CD4-positive, alpha-beta T cell (primary cell): ENCODE results near the gene KPNA6. TPM values are rescaled to one million over a fixed set of nuclear protein-coding genes. Genes with fewer than 3 reads are reported as not detected.

Experiments used
- ATAC-seq: fragments of 200-7000 bp; cut with Tn5 transposase; one replicate; pipeline ENCODE4 v1.10.0; 2022; ENCODE audit warnings: mild to moderate bottlenecking; ENCODE audit not compliant: poor library complexity
- CTCF ChIA-PET: fragments of 350-600 bp; sonication (Branson Sonifier 250); formaldehyde crosslinking; loops from one replicate; lab custom pipeline; 2021; ENCODE audit warnings: antibody characterized with exemption, inconsistent platforms; lab: Charles Lee
- POLR2A ChIA-PET: fragments of 350-600 bp; sonication (Branson Sonifier 250); formaldehyde crosslinking; loops from one replicate; lab custom pipeline; 2021; ENCODE audit warnings: antibody characterized with exemption, inconsistent platforms; lab: Charles Lee
- DNase-seq, 14 experiments: peaks; one replicate each; pipeline ENCODE4 v3.0.0-alpha.2; 2013 to 2020; ENCODE audit warnings: mixed read lengths in 2 of 14
- H3K27ac ChIP-seq, 2 donors: one replicate each; pipeline versions ENCODE4 v1.5.1 to v1.7.0; 2013; ENCODE audit warnings: low read length in 2 of 2, low read depth in 1 of 2, mild to moderate bottlenecking in 1 of 2
- H3K27me3 ChIP-seq, 2 experiments: 1 replicate in 1 of 2; 2 replicates in 1 of 2; pipeline versions ENCODE4 v1.6.1 to v1.7.0; 2013; ENCODE audit warnings: low read length in 2 of 2, control low read depth in 1 of 2, mild to moderate bottlenecking in 1 of 2, moderate library complexity in 1 of 2; ENCODE audit not compliant: insufficient read depth in 2 of 2, control insufficient read depth in 1 of 2
- H3K36me3 ChIP-seq: one replicate; pipeline ENCODE4 v1.6.1; 2013; ENCODE audit warnings: low read length, control low read depth; ENCODE audit not compliant: insufficient read depth
- H3K4me1 ChIP-seq: one replicate; pipeline ENCODE4 v1.6.1; 2013; ENCODE audit warnings: low read length, control low read depth; ENCODE audit not compliant: insufficient read depth
- H3K4me3 ChIP-seq: one replicate; pipeline ENCODE4 v1.5.1; 2013; ENCODE audit warnings: mild to moderate bottlenecking, low read length, moderate library complexity
- H3K9me3 ChIP-seq, 2 experiments: 1 replicate in 1 of 2; 2 replicates in 1 of 2; pipeline versions ENCODE4 v1.6.1 to v1.7.0; 2013; ENCODE audit warnings: low read length in 2 of 2, mild to moderate bottlenecking in 2 of 2, control low read depth in 1 of 2, moderate library complexity in 1 of 2; ENCODE audit not compliant: control insufficient read depth in 1 of 2, insufficient read depth in 1 of 2
- H3K27ac Mint-ChIP-seq: one replicate; pipeline ENCODE4 v1.8.0; 2020; ENCODE audit warnings: mixed read lengths
- H3K27me3 Mint-ChIP-seq: one replicate; pipeline ENCODE4 v1.8.0; 2021; ENCODE audit warnings: mixed read lengths
- H3K36me3 Mint-ChIP-seq: one replicate; pipeline ENCODE4 v1.8.0; 2021; ENCODE audit warnings: low read depth, mixed read lengths
- H3K4me1 Mint-ChIP-seq: one replicate; pipeline ENCODE4 v1.8.0; 2021; ENCODE audit warnings: low read depth, mixed read lengths
- H3K4me3 Mint-ChIP-seq: one replicate; pipeline ENCODE4 v1.8.0; 2020; ENCODE audit warnings: mild to moderate bottlenecking, mixed read lengths
- H3K9me3 Mint-ChIP-seq: one replicate; pipeline ENCODE4 v1.8.0; 2020; ENCODE audit warnings: mixed read lengths
- CTCF ChIP-seq: fragments of 200-600 bp; IDR thresholded peaks from one replicate; pipeline ENCODE4 v1.8.0; 2022; ENCODE audit warnings: antibody characterized with exemption, mild to moderate bottlenecking
- intact Hi-C, 2 experiments: fragments of 100-400 bp; cut with DNase I in 1 of 2; cut with micrococcal nuclease in 1 of 2; formaldehyde crosslinking; loops; one replicate each; pipeline versions ENCODE4 v1.15.1 to v1.9.0; 2023 to 2025; cut with DNase I, micrococcal nuclease
- total RNA-seq, 174 experiments: library from RNA in 2 of 174; stranded (reverse) in 2 of 174; gene quantifications; one replicate each; pipeline ENCODE4 v1.2.3 and lab custom pipeline; 2021 to 2026

The KPNA6 gene
- total RNA-seq, 2 experiments from 2014 or later, result 47.1 to 47.8 TPM

- TF ChIP-seq CTCF, result no peak
- H3K4me3 ChIP-seq, result no peak overlapping the region
Measured at GRCh38 chr1:32106663-32107275, 1.1 kb upstream of the KPNA6 start.

GRCh38 chr1:32111040-32111623 lies 3.3 kb downstream of the KPNA6 start:
- Mint-ChIP-seq H3K9me3 (no peaks in the 10 kb centered on the region), H3K27ac (peak overlapping the region; percentile 68), H3K36me3 (peaks cover 32% of the 10 kb centered on the region), H3K27me3 (no peaks in the 10 kb centered on the region), H3K4me3 (peak overlapping the region; percentile 79), H3K4me1 (peaks cover 79% of the 10 kb centered on the region)
- Histone ChIP-seq H3K27me3 (no peaks in the 10 kb centered on the region), H3K4me3 (no peak overlapping the region), H3K27ac (no peak overlapping the region), H3K9me3 (no peaks in the 10 kb centered on the region), H3K4me1 (peaks cover 71% of the 10 kb centered on the region), H3K36me3 (peaks cover 10% of the 10 kb centered on the region)
- intact Hi-C loops, result no loop called here
- TF ChIP-seq CTCF, result no peak
- POLR2A ChIA-PET, result interaction anchor here (1.0 to 1.5 kb wide), 4 partner anchors 9 to 68 kb away, joined by 3 to 5 read pairs (median 4); partner anchors contain the start of gene TXLNA
- DNase-seq, result no peak
- CTCF ChIA-PET, result interaction anchor here (1.3 kb wide), 1 partner anchor 18 kb away, joined by 3 read pairs; no protein-coding TSS in a partner anchor
- no peak for ATAC-seq

More at GRCh38 chr1:32106663-32107275, 1.1 kb upstream of the KPNA6 start:
- no peak overlapping the region for H3K27ac ChIP-seq
- H3K4me1 ChIP-seq, result peaks cover 37% of the 10 kb centered on the region
- intact Hi-C loops, result loop anchor here (1.0 to 10.0 kb wide), 4 partner anchors 89 to 186 kb away; partner anchors contain the start of genes CCDC28B (in 1 of the 2), DCDC2B (in 1 of the 2), HDAC1 (in 1 of the 2) and IQCC (in 1 of the 2)
- Mint-ChIP-seq H3K27ac (peak overlapping the region; percentile 66), H3K4me1 (peaks cover 44% of the 10 kb centered on the region), H3K27me3 (no peaks in the 10 kb centered on the region), H3K36me3 (peaks cover 39% of the 10 kb centered on the region), H3K4me3 (peak overlapping the region; percentile 55), H3K9me3 (no peaks in the 10 kb centered on the region)
- ATAC-seq (no peak), DNase-seq (no peak)
- CTCF ChIA-PET, result no interaction called here
- H3K27me3 ChIP-seq, result no peaks in the 10 kb centered on the region
- peaks cover 10% of the 10 kb centered on the region for H3K36me3 ChIP-seq
- H3K9me3 ChIP-seq, result no peaks in the 10 kb centered on the region
- POLR2A ChIA-PET, result interaction anchor here (0.8 to 4.1 kb wide), 15 partner anchors 12 to 288 kb away, joined by 3 to 71 read pairs (median 7); partner anchors contain the start of genes BSDC1, CCDC28B, HDAC1 and KHDRBS1

GRCh38 chr1:32111789-32112188 lies 3.9 kb downstream of the KPNA6 start:
- H3K4me3 ChIP-seq, result no peak overlapping the region
- peak overlapping the region in 1 of 2 donors; percentile 29 for H3K27ac ChIP-seq
- POLR2A ChIA-PET, result interaction anchor here (1.1 to 1.6 kb wide), 5 partner anchors 9 to 88 kb away, joined by 3 to 8 read pairs (median 4); partner anchors contain the start of genes CCDC28B, TMEM39B and TXLNA

More at GRCh38 chr1:32111789-32112188, 3.9 kb downstream of the KPNA6 start:
- H3K4me3 Mint-ChIP-seq, result peak overlapping the region; percentile 79
- H3K27me3 ChIP-seq, result no peaks in the 10 kb centered on the region
- H3K9me3 ChIP-seq, result no peaks in the 10 kb centered on the region
- no peaks in the 10 kb centered on the region for H3K9me3 Mint-ChIP-seq
- H3K4me1 Mint-ChIP-seq, result peaks cover 81% of the 10 kb centered on the region
- H3K4me1 ChIP-seq, result peaks cover 77% of the 10 kb centered on the region
- DNase-seq (no peak), ATAC-seq (no peak)
- H3K36me3 ChIP-seq, result peaks cover 14% of the 10 kb centered on the region
- intact Hi-C loops, result no loop called here
- H3K27ac Mint-ChIP-seq, result peak overlapping the region; percentile 68
- H3K36me3 Mint-ChIP-seq, result peaks cover 38% of the 10 kb centered on the region
- no peak for TF ChIP-seq CTCF
- CTCF ChIA-PET, result no interaction called here
- no peaks in the 10 kb centered on the region for H3K27me3 Mint-ChIP-seq
